ENCODE data around the gene TECPR1.
A peak's percentile ranks its signal among the peaks of the same experiment; 100 is the strongest.

The TECPR1 gene

GRCh38 chr7:98251601-98252424 lies at the start of gene TECPR1:
TSS of gene TECPR1 (minus strand) at chr7:98252232. CDS start at chr7:98246146, 6,086 bp downstream.
- DNase-seq (ENCODE audit: low spot score) = peak; percentile 90

DNA sequence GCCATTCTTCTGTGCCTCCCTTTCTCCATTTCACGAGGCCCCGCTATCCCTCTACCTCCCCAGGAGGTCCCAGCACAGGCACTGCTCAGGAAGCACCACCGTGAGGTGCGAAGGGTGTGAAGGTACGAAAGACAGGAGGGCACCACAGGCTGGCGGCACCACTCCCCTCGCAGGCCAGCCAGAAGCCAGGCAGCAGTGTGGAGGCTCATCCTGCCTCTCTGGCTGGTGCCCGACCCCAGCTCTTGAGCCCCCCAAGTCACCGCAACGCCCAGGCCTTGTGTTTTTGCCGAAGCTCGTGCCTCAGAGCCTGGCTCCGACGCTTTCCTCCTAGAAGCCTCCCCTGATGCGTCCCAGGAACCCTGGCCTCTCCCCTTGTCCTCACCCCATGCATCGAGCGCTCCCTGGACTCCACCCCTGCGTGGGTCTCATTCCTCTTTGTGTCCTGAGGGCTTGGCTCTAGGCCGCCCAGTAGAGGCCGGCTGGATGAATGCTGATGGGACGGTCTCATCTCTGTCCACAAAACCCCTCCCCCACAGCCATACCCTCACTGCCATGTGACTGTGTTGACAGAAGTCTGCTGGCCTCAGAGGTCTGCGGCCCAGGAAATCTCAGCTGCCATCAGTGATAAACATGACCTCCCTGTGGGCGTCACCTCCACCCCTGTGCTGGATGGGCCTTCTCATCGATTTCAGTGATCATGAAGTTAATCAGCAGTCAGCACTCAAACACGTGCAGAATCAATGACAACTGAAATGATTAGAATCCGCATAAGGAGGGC lies 48.8 kb upstream of the TECPR1 start:
- DNase-seq (ENCODE audit: low spot score) = no peak

- no peak for DNase-seq (ENCODE audit: low spot score)
Observed at GRCh38 chr7:98297626-98298286, 45.7 kb upstream of the TECPR1 start.

DNA sequence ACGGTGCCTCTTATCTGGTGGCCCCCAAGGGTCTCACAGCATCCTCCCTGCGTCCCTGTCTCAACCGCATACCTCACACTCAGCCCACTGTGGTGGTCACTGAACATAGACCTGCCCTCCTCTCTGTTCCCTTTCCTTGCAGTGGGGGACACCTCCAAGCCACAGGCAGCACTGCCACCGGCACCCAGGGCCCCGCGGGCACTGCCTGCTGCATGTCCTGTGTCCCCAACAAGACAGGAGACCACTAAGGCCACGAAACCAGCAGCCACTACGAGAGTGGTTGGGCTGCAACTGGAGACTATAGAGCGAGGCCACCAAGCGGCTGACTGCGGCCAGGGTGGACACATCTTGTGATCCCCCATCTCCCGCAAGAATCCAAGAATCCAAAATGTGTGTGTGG lies 44.8 kb upstream of the TECPR1 start:
- no peak for DNase-seq (ENCODE audit: low spot score)

- no peak for DNase-seq (ENCODE audit: low spot score)
Observed at GRCh38 chr7:98295467-98296192, 43.6 kb upstream of the TECPR1 start.

DNA sequence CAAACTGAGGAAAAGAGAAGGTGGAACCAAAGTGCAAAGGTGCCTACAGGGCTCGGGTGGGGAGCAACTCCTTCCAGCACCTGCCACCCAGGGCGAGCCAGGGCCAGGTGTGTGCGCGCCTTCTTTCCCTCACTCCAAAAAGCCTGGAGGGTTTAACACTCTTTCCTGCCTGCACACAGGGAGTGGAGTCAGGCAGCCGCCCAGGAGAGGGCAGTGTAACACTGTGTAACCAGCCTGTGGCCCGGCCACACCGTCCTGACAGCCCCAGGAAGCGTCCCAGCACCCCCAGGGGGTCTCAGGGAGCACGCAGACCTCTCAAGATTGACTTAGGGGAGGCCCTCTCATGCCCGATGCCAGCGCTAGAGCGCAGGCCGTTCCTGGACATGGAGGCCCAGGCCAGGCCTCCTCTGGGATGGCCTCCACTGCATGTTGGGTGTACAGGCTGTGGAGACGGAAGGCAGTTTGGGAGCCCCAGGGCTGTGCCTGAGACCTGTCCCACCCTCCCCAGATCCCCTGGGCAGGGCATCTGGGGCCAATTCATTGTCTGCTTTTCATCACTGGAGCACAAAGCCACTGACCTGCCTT lies 42.9 kb upstream of the TECPR1 start:
- no peak for DNase-seq (ENCODE audit: low spot score)

DNA sequence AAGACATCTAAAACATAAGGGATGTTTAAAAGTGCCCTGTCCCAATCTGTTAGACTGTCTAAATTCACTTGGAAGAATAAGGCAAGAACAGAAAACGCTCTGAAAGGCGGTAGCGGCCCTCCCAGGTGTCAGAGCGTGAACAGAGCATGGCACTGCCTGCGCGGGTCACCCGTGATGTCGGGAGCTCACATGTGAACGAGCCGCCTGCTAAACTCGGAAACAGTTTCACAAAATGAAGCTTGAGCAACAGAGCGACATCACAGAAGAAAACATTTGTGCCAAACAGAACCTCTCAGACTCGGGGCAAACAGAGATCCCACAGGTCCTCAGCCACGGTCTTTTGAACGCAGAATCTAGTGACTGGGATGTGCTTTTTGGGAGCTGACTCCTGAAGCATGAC lies 42.3 kb upstream of the TECPR1 start:
- DNase-seq (ENCODE audit: low spot score) = no peak

- no peak for DNase-seq (ENCODE audit: low spot score)
Observed at GRCh38 chr7:98293746-98294145, 41.7 kb upstream of the TECPR1 start.

DNA sequence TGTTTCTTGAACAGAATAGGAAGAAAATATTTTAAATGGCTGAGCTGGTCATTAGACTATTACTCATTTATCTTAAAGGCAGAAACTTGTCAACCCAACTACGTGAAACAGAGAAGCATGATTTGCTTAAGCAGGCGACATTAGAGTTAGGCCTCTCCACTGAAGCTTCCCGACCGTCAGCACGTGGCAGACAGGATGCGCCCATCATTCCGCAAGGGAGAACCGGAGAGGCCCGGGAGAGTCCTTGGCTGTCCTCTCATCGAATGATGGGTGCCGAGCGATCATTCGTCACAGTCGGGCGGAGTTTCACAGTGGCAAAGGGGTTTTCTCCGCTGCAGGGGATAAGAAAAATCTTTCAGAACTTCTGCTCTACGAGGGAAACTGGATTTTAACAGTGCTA lies 41.2 kb upstream of the TECPR1 start:
- DNase-seq (ENCODE audit: low spot score) = no peak

DNA sequence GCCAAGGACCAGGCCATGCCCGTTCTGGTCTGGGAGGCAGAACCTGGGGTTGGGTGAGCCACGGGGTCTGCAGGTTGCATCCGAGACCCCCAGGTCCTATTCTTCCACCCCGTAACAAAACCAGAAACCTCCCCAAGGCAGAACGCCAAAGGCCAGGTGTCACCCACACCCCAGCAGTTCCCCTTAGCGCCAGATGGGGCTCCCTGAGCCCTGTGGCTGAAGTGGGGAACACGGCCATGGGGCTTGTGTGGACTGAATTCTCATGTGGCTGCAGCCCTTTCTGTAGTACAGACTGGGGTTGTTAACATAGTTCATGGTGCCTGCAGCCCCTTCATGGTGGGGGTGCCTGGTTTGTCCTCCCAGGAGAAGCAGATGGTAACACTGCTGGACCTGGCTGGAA lies 39.7 kb upstream of the TECPR1 start:
- DNase-seq (ENCODE audit: low spot score) = no peak

GRCh38 chr7:98289333-98289875 lies 37.4 kb upstream of the TECPR1 start:
- no peak for DNase-seq (ENCODE audit: low spot score)

DNA sequence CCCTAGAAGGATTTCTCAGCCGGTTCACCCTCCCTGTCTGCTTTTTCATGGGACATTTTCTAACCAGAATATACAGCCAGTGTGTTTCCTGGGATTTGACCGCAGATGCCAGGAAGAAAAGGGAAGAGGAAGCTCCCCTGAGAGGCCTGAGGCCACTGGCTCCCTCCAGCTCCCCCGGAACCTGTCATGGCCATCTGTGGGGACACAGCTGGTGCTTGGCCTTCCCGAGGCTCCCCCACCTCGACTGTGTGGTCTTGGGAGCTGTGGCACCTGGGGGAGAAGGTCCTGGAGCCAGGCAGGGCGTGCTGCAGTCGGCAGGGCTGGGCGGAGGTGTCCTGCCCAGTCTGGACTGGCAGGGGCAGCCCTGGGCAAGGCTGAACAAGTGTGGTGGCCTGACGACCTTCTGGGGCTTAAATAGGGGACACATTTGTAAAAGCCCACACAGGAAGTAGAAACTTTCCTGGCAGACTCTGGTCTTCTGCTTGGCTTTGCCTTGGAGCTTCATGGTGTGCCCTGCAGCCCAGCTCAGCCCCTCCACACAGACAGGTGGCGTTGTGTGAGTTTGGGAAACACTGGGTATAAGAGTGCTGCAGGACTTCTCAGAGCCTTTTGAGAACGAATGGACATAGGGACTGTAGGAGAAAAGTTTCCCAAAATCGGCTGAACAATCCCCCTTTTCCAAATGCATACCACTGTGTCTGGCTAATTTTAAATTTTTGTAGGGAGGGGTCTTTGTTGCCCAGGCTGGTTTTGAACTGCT lies 36.2 kb upstream of the TECPR1 start:
- DNase-seq (ENCODE audit: low spot score) = no peak

DNA sequence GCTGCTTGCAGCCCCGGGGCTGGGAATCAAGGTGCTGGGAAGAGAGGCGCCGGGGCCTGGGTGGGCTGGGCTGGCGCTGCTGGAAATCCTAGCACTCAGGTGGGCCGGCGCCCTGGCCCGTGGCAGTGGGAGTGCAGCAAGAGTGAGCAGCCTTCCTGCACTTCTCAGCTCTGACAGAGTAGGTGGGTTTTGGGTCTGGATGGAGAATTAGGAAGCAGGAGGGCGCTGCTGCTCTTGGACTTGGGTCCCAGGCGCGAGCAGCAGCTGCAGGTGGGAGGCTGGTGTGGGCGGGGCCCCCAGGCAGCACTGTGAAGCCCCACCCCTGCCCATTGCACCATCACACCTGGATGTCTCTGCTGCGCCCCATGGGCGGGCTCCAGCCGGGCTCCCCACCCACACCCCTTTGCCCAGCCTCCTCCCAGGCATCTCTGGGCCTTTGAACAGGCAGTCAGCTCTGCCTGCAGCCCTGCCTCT lies 35.5 kb upstream of the TECPR1 start:
- no peak for DNase-seq (ENCODE audit: low spot score)

DNA sequence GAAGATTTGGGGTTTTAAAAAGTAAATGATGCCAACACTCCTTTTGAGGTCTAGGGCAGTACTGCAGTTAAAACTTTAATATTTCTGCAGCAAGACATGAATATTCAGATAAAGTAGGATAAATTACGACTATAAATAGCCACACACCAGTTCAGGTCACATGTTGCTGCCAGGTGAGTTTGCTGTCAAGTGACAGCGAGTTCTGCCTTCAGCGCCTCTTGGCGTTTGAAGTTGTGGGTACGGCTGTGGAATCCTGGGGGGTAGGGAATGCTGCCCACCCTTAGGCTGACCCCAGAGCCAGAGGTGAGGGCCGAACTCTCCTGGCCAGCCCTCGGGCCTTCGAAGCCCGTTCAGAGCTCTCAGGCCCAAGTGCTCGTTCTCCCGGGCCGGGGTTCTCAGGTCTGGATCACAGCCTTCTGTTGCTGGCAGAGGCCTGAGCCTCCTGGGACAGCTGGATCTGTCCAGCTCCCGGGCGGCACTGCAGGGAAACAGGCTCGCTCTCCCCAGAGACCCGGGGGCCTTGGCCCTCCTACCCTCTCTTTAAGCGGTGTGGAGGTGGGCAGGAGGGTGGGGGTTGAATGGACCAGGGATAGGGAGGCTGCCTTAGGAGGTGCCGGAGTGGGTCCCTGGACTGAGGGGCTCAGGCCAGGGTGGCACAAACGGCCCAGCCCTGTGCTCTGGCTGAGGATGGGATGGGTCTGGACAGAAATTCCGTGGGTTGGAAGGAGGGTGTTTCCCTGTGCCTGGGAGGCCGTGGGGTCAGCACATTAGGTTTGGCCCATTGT lies 34.9 kb upstream of the TECPR1 start:
- no peak for DNase-seq (ENCODE audit: low spot score)

- DNase-seq (ENCODE audit: low spot score) = no peak
Observed at GRCh38 chr7:98286093-98286539, 34.1 kb upstream of the TECPR1 start.

DNA sequence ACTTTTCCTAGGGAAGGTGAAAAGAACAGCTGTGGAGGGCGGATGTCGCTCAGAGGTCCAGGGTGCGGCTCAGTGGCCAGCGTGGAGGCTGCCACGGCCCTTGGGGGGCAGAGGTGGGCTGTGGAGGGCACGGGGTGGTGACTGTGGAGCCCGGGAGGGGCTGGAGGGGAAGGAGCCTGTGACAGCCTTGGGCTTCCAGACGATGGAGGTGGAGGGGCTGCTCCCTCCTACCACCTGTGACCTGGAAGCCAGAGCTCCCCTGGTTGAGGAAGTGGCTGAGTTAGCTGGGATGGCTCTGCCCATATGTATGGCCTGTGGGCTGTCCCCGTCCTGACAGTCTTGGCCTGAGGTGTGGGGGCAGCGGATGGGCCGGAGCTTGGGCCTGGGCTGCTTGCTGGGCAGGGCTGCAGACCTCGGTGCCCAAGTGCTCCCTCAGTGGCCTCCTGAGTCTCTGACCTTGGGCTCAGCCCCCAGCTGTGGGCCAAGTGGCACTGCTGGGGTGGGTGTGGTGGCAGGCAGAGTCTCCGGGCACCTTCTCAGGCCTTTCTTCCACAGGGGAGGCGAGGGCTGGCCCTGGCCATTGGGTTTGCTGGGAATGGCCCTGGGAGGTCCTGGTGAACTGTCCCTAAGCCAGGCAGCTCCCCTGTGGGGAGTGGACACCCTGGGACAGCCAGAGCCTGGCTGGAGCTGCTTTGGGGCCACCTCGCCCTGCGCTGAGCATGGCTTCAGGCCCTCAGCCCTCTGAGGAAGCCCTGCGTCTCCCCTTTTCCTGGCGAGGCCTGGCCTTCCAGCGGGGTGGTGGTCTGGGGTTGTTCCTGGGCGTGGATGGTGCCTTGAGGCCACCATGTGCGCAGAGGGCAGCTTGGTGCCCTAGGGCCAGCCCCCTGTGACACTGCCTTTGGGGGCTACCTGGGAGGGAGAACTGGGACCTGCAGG lies 33.4 kb upstream of the TECPR1 start:
- DNase-seq (ENCODE audit: low spot score) = no peak

GRCh38 chr7:98284335-98285036 lies 32.5 kb upstream of the TECPR1 start:
- peak; percentile 60 for DNase-seq (ENCODE audit: low spot score)

DNA sequence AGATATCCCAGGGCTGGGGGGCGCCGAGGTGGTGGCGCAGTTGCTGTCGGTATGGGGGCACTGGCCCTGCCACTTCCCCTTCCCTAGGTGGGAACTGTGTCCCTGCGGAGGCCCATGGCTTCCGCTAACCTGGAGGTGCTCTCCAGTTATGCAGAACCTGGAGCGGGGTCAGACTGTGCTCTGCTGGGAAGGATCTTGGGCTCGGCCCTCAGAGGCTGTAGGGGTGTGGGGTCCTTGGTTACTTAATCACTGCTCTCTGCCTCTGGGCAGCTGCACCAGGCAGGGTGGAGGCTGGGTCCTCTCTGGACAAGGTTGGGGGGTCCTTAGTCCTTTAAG lies 31.8 kb upstream of the TECPR1 start:
- no peak for DNase-seq (ENCODE audit: low spot score)
